Gastroesophageal sphincter (tissue), 4 donors: ENCODE results near the gene ROPN1L. TPM values are rescaled to one million over a fixed set of nuclear protein-coding genes. Genes with fewer than 3 reads are reported as not detected.

Experiments used
- ATAC-seq: fragments of 150-250 bp; one replicate; pipeline ENCODE4 v1.9.1; 2016; ENCODE audit warnings: mild to moderate bottlenecking, moderate library complexity
- H3K27ac ChIP-seq, 4 donors: fragments of 200-600 bp; sonication (generic) in 3 of 4; 1 replicate in 3 of 4; 2 replicates in 1 of 4; pipeline ENCODE4 v1.5.1; 2016 to 2019
- H3K27me3 ChIP-seq: fragments of 200-600 bp; sonication (generic); one replicate; pipeline ENCODE4 v1.5.1; 2019
- H3K36me3 ChIP-seq, 2 donors: fragments of 200-600 bp; sonication (generic); one replicate each; pipeline ENCODE4 v1.5.1; 2019; ENCODE audit warnings: control low read depth in 1 of 2
- H3K4me1 ChIP-seq, 3 donors: fragments of 200-600 bp; sonication (generic); 1 replicate in 2 of 3; 2 replicates in 1 of 3; pipeline ENCODE4 v1.5.1; 2016 to 2019; ENCODE audit warnings: control low read depth in 2 of 3
- H3K4me3 ChIP-seq, 2 donors: fragments of 200-600 bp; sonication (generic); one replicate each; pipeline ENCODE4 v1.5.1; 2019; ENCODE audit warnings: mild to moderate bottlenecking in 1 of 2, moderate library complexity in 1 of 2
- H3K9me3 ChIP-seq, 3 donors: fragments of 200-600 bp; sonication (generic); one replicate each; pipeline ENCODE4 v1.5.1; 2017 to 2019; ENCODE audit warnings: control low read depth in 2 of 3
- CTCF ChIP-seq, 4 experiments: fragments of 200-600 bp in 2 of 4; fragments of 450-650 bp in 2 of 4; sonication (generic) in 1 of 4; IDR thresholded peaks; one replicate each; pipeline ENCODE4 v1.5.1; 2017 to 2019; ENCODE audit warnings: antibody characterized with exemption in 4 of 4, mild to moderate bottlenecking in 2 of 4, moderate library complexity in 2 of 4
- EP300 ChIP-seq: sonication (generic); formaldehyde crosslinking; IDR thresholded peaks from one replicate; pipeline ENCODE4 v1.6.1; 2017; ENCODE audit warnings: antibody characterized with exemption, mild to moderate bottlenecking
- POLR2A ChIP-seq, 2 donors: fragments of 450-650 bp; IDR thresholded peaks; one replicate each; pipeline ENCODE4 v1.6.1; 2017; ENCODE audit warnings: antibody characterized with exemption in 2 of 2, mild to moderate bottlenecking in 2 of 2, moderate library complexity in 1 of 2
- POLR2AphosphoS5 ChIP-seq: sonication (generic); formaldehyde crosslinking; IDR thresholded peaks from one replicate; pipeline ENCODE4 v1.6.1; 2017; ENCODE audit warnings: antibody characterized with exemption
- WGBS, 2 donors: methylation state at CpG; one replicate each; pipeline ENCODE4 v1.1.5; 2018; ENCODE audit warnings: low coverage in 1 of 2; 5-methylcytosine and 5-hydroxymethylcytosine counted together
- total RNA-seq, 4 donors: library from RNA; depleted of rRNA; stranded (reverse); fragments of >200 nt; gene quantifications; one replicate each; pipeline ENCODE4 v1.1.0, GENCODE V29; 2016

Gene ROPN1L
- total RNA-seq, 4 donors from 2014 or later, result 1.1 TPM; not detected in 3

GRCh38 chr5:10482791-10483530, 41.3 kb downstream of the ROPN1L start:
- Histone ChIP-seq H3K9me3 (no peaks in the 10 kb centered on the region), H3K27ac (no peak overlapping the region), H3K4me1 (no peaks in the 10 kb centered on the region), H3K4me3 (no peak overlapping the region), H3K27me3 (peaks cover 42% of the 10 kb centered on the region), H3K36me3 (no peaks in the 10 kb centered on the region)
- 84 to 86% methylated on average over 8 to 11 of the region's 12 CpGs for WGBS, 2 donors
- no peak for ATAC-seq
- TF ChIP-seq POLR2AphosphoS5, result no peak
- TF ChIP-seq CTCF (IDR thresholded peaks at IDR 0.05), result no peak
- TF ChIP-seq POLR2A (IDR thresholded peaks at IDR 0.05), result no peak
- no peak for TF ChIP-seq EP300

GRCh38 chr5:10484774-10485141, 43.1 kb downstream of the ROPN1L start:
- Histone ChIP-seq H3K4me1 (no peaks in the 10 kb centered on the region), H3K27ac (peak overlapping the region in 1 of 4 donors; percentile 2), H3K4me3 (no peak overlapping the region), H3K36me3 (no peaks in the 10 kb centered on the region), H3K27me3 (peaks cover 35% of the 10 kb centered on the region), H3K9me3 (no peaks in the 10 kb centered on the region)
- WGBS, 2 donors, result 61 to 63% methylated on average over 4 of the region's 5 CpGs
- no peak for ATAC-seq
- TF ChIP-seq EP300 (no peak), POLR2A (IDR thresholded peaks at IDR 0.05) (no peak), CTCF (IDR thresholded peaks at IDR 0.05) (no peak)

- WGBS, 2 donors, result 43 to 81% methylated on average over 2 to 14 of the region's 14 CpGs
- Histone ChIP-seq H3K27me3 (peaks cover 30% of the 10 kb centered on the region), H3K4me1 (no peaks in the 10 kb centered on the region), H3K27ac (peak overlapping the region in 1 of 4 donors; percentile 2), H3K9me3 (no peaks in the 10 kb centered on the region), H3K4me3 (no peak overlapping the region), H3K36me3 (no peaks in the 10 kb centered on the region)
- ATAC-seq, result peak; percentile 75
- TF ChIP-seq POLR2AphosphoS5 (no peak), CTCF (IDR thresholded peaks at IDR 0.05) (no peak), EP300 (no peak), POLR2A (IDR thresholded peaks at IDR 0.05) (no peak)
These were observed 43.6 kb downstream of the ROPN1L start for GRCh38 chr5:10485142-10485795.

- Histone ChIP-seq H3K36me3 (no peaks in the 10 kb centered on the region), H3K27ac (peak overlapping the region in 1 of 4 donors; percentile 2), H3K9me3 (no peaks in the 10 kb centered on the region), H3K4me3 (no peak overlapping the region), H3K4me1 (no peaks in the 10 kb centered on the region), H3K27me3 (peaks cover 25% of the 10 kb centered on the region)
- TF ChIP-seq CTCF (IDR thresholded peaks at IDR 0.05) (no peak), POLR2AphosphoS5 (no peak), POLR2A (IDR thresholded peaks at IDR 0.05) (no peak), EP300 (no peak)
- ATAC-seq, result no peak
- WGBS, 2 donors, result 80 to 100% methylated on average over 1 of the region's 10 CpGs
These were observed 44.2 kb downstream of the ROPN1L start for GRCh38 chr5:10485897-10486296.
